RWPE2 (cell line): ENCODE data around the gene ARHGEF10L.

Experiments
- ATAC-seq: fragments of 200-7000 bp; cut with Tn5 transposase; 3 replicates; pipeline ENCODE4 v1.9.1; 2021; ENCODE audit warnings: low read depth
- DNase-seq: peaks from one replicate; pipeline ENCODE4 v3.0.0-alpha.2; 2020; ENCODE audit warnings: low spot score
- H3K27ac ChIP-seq: fragments of 450-650 bp; 2 replicates; pipeline ENCODE4 v1.5.1; 2017; ENCODE audit warnings: mild to moderate bottlenecking; ENCODE audit not compliant: poor library complexity, severe bottlenecking
- H3K27me3 ChIP-seq: fragments of 250-450 bp; sonication (Bioruptor Pico); 2 replicates; pipeline ENCODE4 v1.5.1; 2021; ENCODE audit warnings: mild to moderate bottlenecking, moderate library complexity; ENCODE audit not compliant: insufficient read depth, poor library complexity, severe bottlenecking
- H3K36me3 ChIP-seq: fragments of 250-450 bp; sonication (Bioruptor Pico); 2 replicates; pipeline ENCODE4 v1.5.1; 2020; ENCODE audit warnings: low read depth, mild to moderate bottlenecking, moderate library complexity
- H3K4me1 ChIP-seq: fragments of 250-450 bp; sonication (Bioruptor Pico); 2 replicates; pipeline ENCODE4 v1.5.1; 2021; ENCODE audit warnings: mild to moderate bottlenecking, moderate library complexity; ENCODE audit not compliant: insufficient read depth, poor library complexity, severe bottlenecking
- H3K4me3 ChIP-seq: fragments of 250-450 bp; sonication (Bioruptor Pico); 2 replicates; pipeline ENCODE4 v1.5.1; 2021; ENCODE audit warnings: mild to moderate bottlenecking, moderate library complexity; ENCODE audit not compliant: severe bottlenecking
- H3K9me3 ChIP-seq: fragments of 250-450 bp; sonication (Bioruptor Pico); 2 replicates; pipeline ENCODE4 v1.5.1; 2021; ENCODE audit warnings: mild to moderate bottlenecking, moderate library complexity; ENCODE audit not compliant: severe bottlenecking
- TF ChIP-seq, protein P1 (sequence below): fragments of 450-650 bp; IDR thresholded peaks from one replicate; pipeline ENCODE4 v1.5.1; 2017; ENCODE audit warnings: mild to moderate bottlenecking, moderate library complexity; ENCODE audit not compliant: poor library complexity, severe bottlenecking

ARHGEF10L gene

DNA sequence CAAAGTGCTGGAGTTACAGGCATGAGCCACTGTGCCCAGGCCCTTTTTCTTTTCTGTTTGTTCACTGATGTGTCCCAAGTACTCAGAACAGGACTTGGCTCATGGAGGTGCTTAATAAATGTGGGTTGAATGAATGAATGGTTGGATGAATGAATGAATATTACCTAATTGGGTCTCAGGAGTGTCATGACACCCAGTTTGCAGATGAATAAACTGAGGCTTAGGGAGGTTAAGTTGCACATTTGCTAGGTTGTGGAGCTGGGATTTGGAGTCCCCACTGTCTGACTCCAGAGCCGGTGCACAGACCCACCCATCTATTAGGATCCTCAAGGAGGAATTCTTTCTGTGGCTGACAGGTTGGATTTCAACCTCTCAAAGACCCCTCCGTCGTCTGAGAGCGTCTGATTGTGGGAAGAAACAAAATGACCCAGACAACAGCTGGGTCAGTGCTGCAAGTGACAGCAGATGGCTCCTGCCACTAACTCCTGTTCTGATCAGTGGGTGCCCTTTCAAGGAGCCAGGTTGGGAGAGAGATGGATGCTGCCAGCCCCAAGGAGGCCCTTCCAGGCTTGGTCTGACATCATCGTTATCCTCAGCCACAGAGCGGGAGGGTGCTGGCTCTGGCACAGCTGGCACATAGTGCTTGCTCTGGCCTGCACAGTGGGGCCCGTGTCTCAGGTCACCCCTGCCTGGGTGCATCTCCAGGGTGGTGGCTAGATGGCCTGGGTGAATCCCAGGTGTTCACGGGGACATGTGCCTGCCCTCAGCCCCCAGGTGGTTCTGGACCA, 24.2 kb downstream of the ARHGEF10L start:
- no peak for DNase-seq
- TF ChIP-seq, protein P1, sequence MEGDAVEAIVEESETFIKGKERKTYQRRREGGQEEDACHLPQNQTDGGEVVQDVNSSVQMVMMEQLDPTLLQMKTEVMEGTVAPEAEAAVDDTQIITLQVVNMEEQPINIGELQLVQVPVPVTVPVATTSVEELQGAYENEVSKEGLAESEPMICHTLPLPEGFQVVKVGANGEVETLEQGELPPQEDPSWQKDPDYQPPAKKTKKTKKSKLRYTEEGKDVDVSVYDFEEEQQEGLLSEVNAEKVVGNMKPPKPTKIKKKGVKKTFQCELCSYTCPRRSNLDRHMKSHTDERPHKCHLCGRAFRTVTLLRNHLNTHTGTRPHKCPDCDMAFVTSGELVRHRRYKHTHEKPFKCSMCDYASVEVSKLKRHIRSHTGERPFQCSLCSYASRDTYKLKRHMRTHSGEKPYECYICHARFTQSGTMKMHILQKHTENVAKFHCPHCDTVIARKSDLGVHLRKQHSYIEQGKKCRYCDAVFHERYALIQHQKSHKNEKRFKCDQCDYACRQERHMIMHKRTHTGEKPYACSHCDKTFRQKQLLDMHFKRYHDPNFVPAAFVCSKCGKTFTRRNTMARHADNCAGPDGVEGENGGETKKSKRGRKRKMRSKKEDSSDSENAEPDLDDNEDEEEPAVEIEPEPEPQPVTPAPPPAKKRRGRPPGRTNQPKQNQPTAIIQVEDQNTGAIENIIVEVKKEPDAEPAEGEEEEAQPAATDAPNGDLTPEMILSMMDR, result no peak
- H3K4me3 ChIP-seq, result no peak overlapping the region
- H3K36me3 ChIP-seq, result no peaks in the 10 kb centered on the region
- H3K4me1 ChIP-seq, result peaks cover 20% of the 10 kb centered on the region
- H3K9me3 ChIP-seq, result no peaks in the 10 kb centered on the region
- ATAC-seq, result no peak
- no peak overlapping the region for H3K27ac ChIP-seq
- no peaks in the 10 kb centered on the region for H3K27me3 ChIP-seq

DNA sequence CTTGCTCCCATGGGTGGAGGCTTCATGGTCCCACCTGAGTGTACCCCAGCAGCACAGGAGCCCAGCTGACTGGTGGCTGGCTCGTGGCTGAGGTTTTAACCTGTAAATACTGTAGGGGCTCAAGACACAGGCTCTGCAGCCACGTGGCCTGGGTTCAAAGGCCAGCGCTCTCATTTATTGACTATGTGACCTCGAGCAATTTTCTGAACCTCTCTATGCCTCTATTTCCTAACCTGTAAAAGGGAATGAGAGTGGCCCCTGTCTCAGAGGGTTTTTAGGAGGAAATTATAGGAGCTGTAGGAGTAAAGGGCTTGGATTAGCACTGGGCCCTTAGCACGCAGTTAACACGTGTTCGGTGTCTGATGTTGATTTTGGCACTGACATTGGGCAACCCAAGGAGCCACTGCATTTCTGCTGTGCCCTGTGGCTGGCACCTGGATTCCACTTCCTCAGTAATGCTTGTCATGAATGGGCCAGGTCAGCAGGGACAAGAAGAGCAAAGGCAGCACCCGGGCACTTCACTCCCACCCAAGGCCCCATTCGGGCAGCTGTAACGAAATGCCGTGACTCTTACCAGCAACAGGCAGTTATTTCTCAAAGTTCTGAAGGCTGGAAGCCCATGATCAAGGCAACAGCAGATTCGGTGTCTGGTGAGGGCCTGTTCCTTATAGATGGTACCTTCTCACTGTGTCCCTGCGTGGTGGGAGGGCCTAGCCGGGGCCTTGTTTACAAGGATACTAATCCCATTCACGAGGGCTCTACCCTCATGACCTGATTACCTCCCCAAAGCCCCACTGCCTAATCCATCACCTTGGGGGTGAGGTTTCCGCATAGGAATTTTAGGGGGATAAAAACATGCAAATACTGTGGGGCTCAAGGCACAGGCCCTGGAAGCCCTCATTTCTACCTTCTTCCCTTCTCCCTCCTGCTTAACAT, 25.2 kb downstream of the ARHGEF10L start:
- peaks cover 21% of the 10 kb centered on the region for H3K4me1 ChIP-seq
- ATAC-seq (no peak), DNase-seq (no peak)
- no peaks in the 10 kb centered on the region for H3K36me3 ChIP-seq
- no peaks in the 10 kb centered on the region for H3K9me3 ChIP-seq
- no peak overlapping the region for H3K27ac ChIP-seq
- TF ChIP-seq, protein P1, result no peak
- H3K27me3 ChIP-seq, result no peaks in the 10 kb centered on the region
- H3K4me3 ChIP-seq, result no peak overlapping the region

DNA sequence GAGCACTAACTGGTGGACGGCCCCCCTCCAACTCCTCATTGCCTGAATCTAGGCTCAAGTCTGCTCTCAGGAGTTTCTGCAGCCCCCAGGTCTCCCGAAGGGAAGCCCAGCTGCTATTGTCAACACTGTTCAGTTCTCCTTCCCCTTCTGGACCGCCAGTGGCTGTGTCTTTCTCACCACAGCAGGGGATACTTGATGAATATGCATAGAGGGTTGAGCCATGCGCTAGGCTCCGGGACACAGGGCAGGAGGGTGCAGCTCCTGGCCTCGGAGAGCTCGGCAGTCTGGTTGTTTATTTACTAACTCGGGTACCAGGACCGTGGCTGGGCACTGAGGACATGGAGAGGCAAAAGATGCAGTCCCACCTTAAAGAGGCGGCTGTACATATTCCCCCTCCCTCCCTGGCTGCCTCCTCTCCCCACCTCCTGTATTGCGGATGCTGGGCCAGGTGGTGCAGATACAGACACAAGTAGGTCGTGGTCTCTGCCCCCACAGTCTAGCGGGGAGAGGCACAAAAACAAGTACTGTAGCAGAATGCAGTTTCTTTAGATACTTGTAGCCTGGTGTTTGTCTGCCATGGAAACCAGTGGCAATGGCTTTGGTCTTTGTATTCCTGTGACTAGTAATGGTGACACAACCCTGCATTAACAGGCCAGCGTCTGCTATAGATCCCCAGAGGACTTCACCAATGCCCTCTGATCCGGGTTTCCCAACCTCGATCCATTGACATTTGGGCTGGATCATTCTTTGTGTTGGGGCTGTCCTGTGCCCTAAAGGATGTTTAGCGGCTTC, 26.2 kb downstream of the ARHGEF10L start:
- Histone ChIP-seq H3K36me3 (no peaks in the 10 kb centered on the region), H3K4me1 (peaks cover 18% of the 10 kb centered on the region), H3K4me3 (no peak overlapping the region), H3K27me3 (no peaks in the 10 kb centered on the region), H3K9me3 (no peaks in the 10 kb centered on the region), H3K27ac (no peak overlapping the region)
- ATAC-seq (no peak), DNase-seq (no peak)
- TF ChIP-seq, protein P1, result no peak

DNA sequence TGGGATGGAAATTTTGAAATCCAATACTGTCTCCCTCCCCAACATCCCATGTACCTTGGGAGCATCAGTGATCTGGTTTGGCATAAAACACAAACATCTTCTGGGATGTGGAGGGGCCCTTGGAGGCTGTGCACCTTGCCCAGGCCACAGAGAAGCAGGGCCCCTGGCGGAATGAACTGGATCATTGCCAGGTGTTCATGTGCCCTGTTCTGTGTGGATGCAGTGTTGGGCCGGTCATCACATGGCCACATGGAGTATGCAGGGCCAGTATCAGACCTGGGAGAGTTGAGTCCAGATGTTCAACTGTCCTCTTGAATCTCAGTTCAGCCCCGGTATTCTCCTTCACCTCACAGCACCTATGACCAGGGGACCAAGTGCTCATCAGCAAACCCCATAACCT, 26.9 kb downstream of the ARHGEF10L start:
- ATAC-seq (no peak), DNase-seq (no peak)
- Histone ChIP-seq H3K4me3 (no peak overlapping the region), H3K27me3 (no peaks in the 10 kb centered on the region), H3K9me3 (no peaks in the 10 kb centered on the region), H3K4me1 (peaks cover 16% of the 10 kb centered on the region), H3K36me3 (no peaks in the 10 kb centered on the region), H3K27ac (no peak overlapping the region)
- TF ChIP-seq, protein P1, result no peak
